MM.1S (cell line): ENCODE measurements around the gene ZNF804A.

ENCODE experiments used
- DNase-seq: peaks from one replicate; pipeline ENCODE4 v3.0.0-alpha.2; 2015
- H2AFZ ChIP-seq: fragments of 300-600 bp; sonication (generic); 2 replicates; pipeline ENCODE4 v1.6.0; 2016; ENCODE audit warnings: antibody characterized with exemption, low read length
- H3F3A ChIP-seq: fragments of 300-600 bp; sonication (generic); 2 replicates; pipeline ENCODE4 v1.6.1; 2016; ENCODE audit warnings: mild to moderate bottlenecking, antibody characterized with exemption, low read length, moderate library complexity, mixed read lengths; ENCODE audit not compliant: insufficient read depth
- H3K27ac ChIP-seq: fragments of 300-600 bp; sonication (generic); 2 replicates; pipeline ENCODE4 v1.5.1; 2016; ENCODE audit warnings: mild to moderate bottlenecking, low read length
- H3K27me3 ChIP-seq: fragments of 300-600 bp; sonication (generic); replicated peaks from 2 replicates; pipeline ENCODE4 v1.6.0; 2016; ENCODE audit warnings: low read length; ENCODE audit not compliant: insufficient read depth
- H3K36me3 ChIP-seq: fragments of 300-600 bp; sonication (generic); replicated peaks from 2 replicates; pipeline ENCODE4 v1.6.1; 2016; ENCODE audit warnings: mild to moderate bottlenecking, low read length, mixed read lengths; ENCODE audit not compliant: insufficient read depth
- H3K4me1 ChIP-seq: fragments of 300-600 bp; sonication (generic); 2 replicates; pipeline ENCODE4 v1.6.1; 2016; ENCODE audit warnings: low read length, mixed read lengths
- H3K4me2 ChIP-seq: fragments of 300-600 bp; sonication (generic); 2 replicates; pipeline ENCODE4 v1.6.0; 2016; ENCODE audit warnings: low read depth, low read length
- H3K4me3 ChIP-seq: fragments of 300-600 bp; sonication (generic); 2 replicates; pipeline ENCODE4 v1.5.1; 2016; ENCODE audit warnings: low read length, mixed read lengths
- H3K79me2 ChIP-seq: fragments of 300-600 bp; sonication (generic); 2 replicates; pipeline ENCODE4 v1.6.1; 2016; ENCODE audit warnings: mixed run types, low read length, mixed read lengths
- H3K9ac ChIP-seq: fragments of 300-600 bp; sonication (generic); 2 replicates; pipeline ENCODE4 v1.6.1; 2016; ENCODE audit warnings: low read length, mixed read lengths
- H3K9me2 ChIP-seq: fragments of 300-600 bp; sonication (generic); replicated peaks from 2 replicates; pipeline ENCODE4 v1.6.1; 2016; ENCODE audit warnings: mild to moderate bottlenecking, low read length, mixed read lengths; ENCODE audit not compliant: insufficient read depth
- H3K9me3 ChIP-seq: fragments of 300-600 bp; sonication (generic); replicated peaks from 2 replicates; pipeline ENCODE4 v1.6.1; 2016; ENCODE audit warnings: mild to moderate bottlenecking, low read length, mixed read lengths; ENCODE audit not compliant: insufficient read depth
- H4K20me1 ChIP-seq: fragments of 300-600 bp; sonication (generic); 2 replicates; pipeline ENCODE4 v1.6.1; 2016; ENCODE audit warnings: mild to moderate bottlenecking, low read length, moderate library complexity, mixed read lengths; ENCODE audit not compliant: insufficient read depth
- EZH2 ChIP-seq: fragments of 300-600 bp; sonication (generic); optimal IDR thresholded peaks from 2 replicates; pipeline ENCODE3; 2017; ENCODE audit warnings: low read depth, mild to moderate bottlenecking, antibody characterized with exemption, low read length, mixed read lengths
- EZH2phosphoT487 ChIP-seq: fragments of 300-600 bp; sonication (generic); IDR thresholded peaks from 2 replicates; pipeline ENCODE4 v1.6.1; 2018; ENCODE audit warnings: antibody characterized with exemption, low read length
- TF ChIP-seq, protein P1 (sequence below): fragments of 300-600 bp; sonication (generic); IDR thresholded peaks from 2 replicates; pipeline ENCODE4 v1.5.1; 2016; ENCODE audit warnings: antibody characterized with exemption, low read length, mixed read lengths

ZNF804A gene

GRCh38 chr2:184793176-184793575 is 194.8 kb downstream of the ZNF804A start:
- Histone ChIP-seq H3K27me3 (no peaks in the 10 kb centered on the region), H3K4me2 (no peak overlapping the region), H3K9me3 (no peaks in the 10 kb centered on the region), H3K36me3 (no peaks in the 10 kb centered on the region), H4K20me1 (no peaks in the 10 kb centered on the region), H3F3A (no peaks in the 10 kb centered on the region), H3K4me3 (no peak overlapping the region), H3K4me1 (peaks cover 11% of the 10 kb centered on the region; the same call in 1 of the 2 replicates), H3K9me2 (no peaks in the 10 kb centered on the region), H2AFZ (no peak overlapping the region), H3K79me2 (no peaks in the 10 kb centered on the region), H3K9ac (no peak overlapping the region), H3K27ac (no peak overlapping the region)
- TF ChIP-seq EZH2 (no peak), EZH2phosphoT487 (no peak)
- TF ChIP-seq, protein P1, sequence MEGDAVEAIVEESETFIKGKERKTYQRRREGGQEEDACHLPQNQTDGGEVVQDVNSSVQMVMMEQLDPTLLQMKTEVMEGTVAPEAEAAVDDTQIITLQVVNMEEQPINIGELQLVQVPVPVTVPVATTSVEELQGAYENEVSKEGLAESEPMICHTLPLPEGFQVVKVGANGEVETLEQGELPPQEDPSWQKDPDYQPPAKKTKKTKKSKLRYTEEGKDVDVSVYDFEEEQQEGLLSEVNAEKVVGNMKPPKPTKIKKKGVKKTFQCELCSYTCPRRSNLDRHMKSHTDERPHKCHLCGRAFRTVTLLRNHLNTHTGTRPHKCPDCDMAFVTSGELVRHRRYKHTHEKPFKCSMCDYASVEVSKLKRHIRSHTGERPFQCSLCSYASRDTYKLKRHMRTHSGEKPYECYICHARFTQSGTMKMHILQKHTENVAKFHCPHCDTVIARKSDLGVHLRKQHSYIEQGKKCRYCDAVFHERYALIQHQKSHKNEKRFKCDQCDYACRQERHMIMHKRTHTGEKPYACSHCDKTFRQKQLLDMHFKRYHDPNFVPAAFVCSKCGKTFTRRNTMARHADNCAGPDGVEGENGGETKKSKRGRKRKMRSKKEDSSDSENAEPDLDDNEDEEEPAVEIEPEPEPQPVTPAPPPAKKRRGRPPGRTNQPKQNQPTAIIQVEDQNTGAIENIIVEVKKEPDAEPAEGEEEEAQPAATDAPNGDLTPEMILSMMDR: no peak
- DNase-seq: no peak

GRCh38 chr2:184799379-184799778 is 201.1 kb downstream of the ZNF804A start:
- no peak overlapping the region for H3K4me2 ChIP-seq
- H2AFZ ChIP-seq: no peak overlapping the region
- H3F3A ChIP-seq: no peaks in the 10 kb centered on the region
- no peaks in the 10 kb centered on the region for H3K9me3 ChIP-seq
- no peak for TF ChIP-seq EZH2
- TF ChIP-seq, protein P1: no peak
- TF ChIP-seq EZH2phosphoT487: no peak
- H3K27ac ChIP-seq: no peak overlapping the region
- H3K36me3 ChIP-seq: no peaks in the 10 kb centered on the region
- no peak for DNase-seq
- peaks cover 11% of the 10 kb centered on the region; the same call in 1 of the 2 replicates for H3K4me1 ChIP-seq
- H3K79me2 ChIP-seq: no peaks in the 10 kb centered on the region
- H3K9me2 ChIP-seq: no peaks in the 10 kb centered on the region
- H3K9ac ChIP-seq: no peak overlapping the region
- no peaks in the 10 kb centered on the region for H4K20me1 ChIP-seq
- no peaks in the 10 kb centered on the region for H3K27me3 ChIP-seq
- H3K4me3 ChIP-seq: no peak overlapping the region

DNA sequence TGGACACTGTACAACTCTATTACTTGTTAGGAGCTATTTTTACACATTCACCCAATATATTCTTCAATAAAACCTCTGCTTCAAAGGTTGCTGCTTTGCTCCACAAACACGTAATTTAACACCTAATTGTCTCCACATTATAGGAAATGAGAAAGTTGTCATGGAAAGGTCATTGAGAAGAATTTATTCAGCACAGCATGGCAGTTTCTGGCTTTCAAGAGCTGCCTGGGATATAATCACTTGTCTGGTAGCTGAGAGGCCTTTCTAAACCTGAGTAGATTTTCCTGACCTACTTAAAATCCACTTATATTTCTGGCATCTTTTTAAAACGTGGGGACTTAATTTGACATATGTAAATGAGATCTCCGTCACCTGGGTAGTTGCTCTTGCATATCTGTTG is 216.1 kb downstream of the ZNF804A start:
- Histone ChIP-seq H3K9ac (no peak overlapping the region), H3K36me3 (no peaks in the 10 kb centered on the region), H3K4me2 (no peak overlapping the region), H3K79me2 (no peaks in the 10 kb centered on the region), H3K27ac (no peak overlapping the region), H3K9me3 (no peaks in the 10 kb centered on the region), H2AFZ (no peak overlapping the region), H3K4me3 (no peak overlapping the region), H3F3A (no peaks in the 10 kb centered on the region), H3K4me1 (no peaks in the 10 kb centered on the region), H3K9me2 (no peaks in the 10 kb centered on the region), H4K20me1 (no peaks in the 10 kb centered on the region), H3K27me3 (no peaks in the 10 kb centered on the region)
- no peak for DNase-seq
- TF ChIP-seq EZH2phosphoT487: no peak
- TF ChIP-seq EZH2: no peak
- TF ChIP-seq, protein P1: no peak
